H9 (cell line): Measurements from ENCODE around the gene NOP56. TPM values are rescaled to one million over a fixed set of nuclear protein-coding genes. Genes with fewer than 3 reads are reported as not detected.
"Not testable (repeated sequence)": the region's sequence is repeated elsewhere in the genome, so short reads cannot be mapped to it uniquely, and the experiment has no call there.

Experiments used
- DNase-seq: peaks from one replicate; pipeline ENCODE4 v3.0.0-alpha.2; 2017
- H2AFZ ChIP-seq: one replicate; pipeline ENCODE4 v1.6.1; 2013; ENCODE audit warnings: mild to moderate bottlenecking, low read length, control low read depth, moderate library complexity
- H2AK5ac ChIP-seq: 2 replicates; pipeline ENCODE4 v1.6.1; 2013; ENCODE audit warnings: low read length, control low read depth, mixed read lengths; ENCODE audit not compliant: insufficient read length
- H2BK120ac ChIP-seq: one replicate; pipeline ENCODE4 v1.6.1; 2013; ENCODE audit warnings: low read depth, mild to moderate bottlenecking, low read length, control low read depth, inconsistent platforms; ENCODE audit not compliant: poor library complexity, severe bottlenecking
- H2BK12ac ChIP-seq: 2 replicates; pipeline ENCODE4 v1.6.1; 2013; ENCODE audit warnings: low read length, control low read depth, mixed read lengths, low read depth; ENCODE audit not compliant: insufficient read length
- H2BK15ac ChIP-seq: 2 replicates; pipeline ENCODE4 v1.6.1; 2013; ENCODE audit warnings: low read depth, low read length, control low read depth
- H2BK20ac ChIP-seq: one replicate; pipeline ENCODE4 v1.6.1; 2013; ENCODE audit warnings: low read depth, mild to moderate bottlenecking, low read length, control low read depth, inconsistent platforms; ENCODE audit not compliant: poor library complexity, severe bottlenecking
- H2BK5ac ChIP-seq: 2 replicates; pipeline ENCODE4 v1.6.1; 2013; ENCODE audit warnings: low read length, control low read depth, mixed read lengths; ENCODE audit not compliant: insufficient read length
- H3K14ac ChIP-seq: 2 replicates; pipeline ENCODE4 v1.6.1; 2013; ENCODE audit warnings: low read length, control low read depth; ENCODE audit not compliant: insufficient read depth
- H3K18ac ChIP-seq: 2 replicates; pipeline ENCODE4 v1.6.1; 2013; ENCODE audit warnings: low read depth, mild to moderate bottlenecking, mixed read lengths, low read length, control low read depth; ENCODE audit not compliant: insufficient read length
- H3K23ac ChIP-seq: 2 replicates; pipeline ENCODE4 v1.6.1; 2013; ENCODE audit warnings: low read length, control low read depth, mixed read lengths, low read depth; ENCODE audit not compliant: insufficient read length
- H3K23me2 ChIP-seq: 2 replicates; pipeline ENCODE4 v1.6.1; 2013; ENCODE audit warnings: low read depth, mild to moderate bottlenecking, mixed read lengths, low read length, control low read depth; ENCODE audit not compliant: insufficient read length, poor library complexity, severe bottlenecking
- H3K27ac ChIP-seq: 2 replicates; pipeline ENCODE4 v1.5.1; 2013; ENCODE audit warnings: low read length, control low read depth, mixed read lengths, low read depth; ENCODE audit not compliant: insufficient read length
- H3K27me3 ChIP-seq: 2 replicates; pipeline ENCODE4 v1.6.1; 2013; ENCODE audit warnings: low read length, control low read depth, inconsistent platforms; ENCODE audit not compliant: insufficient read depth
- H3K4ac ChIP-seq: 2 replicates; pipeline ENCODE4 v1.6.1; 2013; ENCODE audit warnings: low read depth, mild to moderate bottlenecking, control low read depth, inconsistent platforms, low read length, moderate library complexity
- H3K4me1 ChIP-seq: 2 replicates; pipeline ENCODE4 v1.6.1; 2013; ENCODE audit warnings: low read length, control low read depth, inconsistent platforms; ENCODE audit not compliant: insufficient read depth
- H3K4me2 ChIP-seq: 2 replicates; pipeline ENCODE4 v1.6.1; 2013; ENCODE audit warnings: low read length, control low read depth, mixed read lengths; ENCODE audit not compliant: insufficient read length, insufficient read depth
- H3K56ac ChIP-seq: 2 replicates; pipeline ENCODE4 v1.6.1; 2013; ENCODE audit warnings: low read depth, mild to moderate bottlenecking, mixed read lengths, low read length, control low read depth; ENCODE audit not compliant: insufficient read length
- H3K79me1 ChIP-seq: 2 replicates; pipeline ENCODE4 v1.6.1; 2013; ENCODE audit warnings: low read depth, mild to moderate bottlenecking, moderate library complexity, low read length, control low read depth, inconsistent platforms; ENCODE audit not compliant: insufficient read depth, poor library complexity, severe bottlenecking
- H3K79me2 ChIP-seq: 2 replicates; pipeline ENCODE4 v1.6.1; 2013; ENCODE audit warnings: low read length, control low read depth, inconsistent platforms; ENCODE audit not compliant: insufficient read depth
- H3K9ac ChIP-seq: 2 replicates; pipeline ENCODE4 v1.6.1; 2013; ENCODE audit warnings: low read length, control low read depth, mixed read lengths; ENCODE audit not compliant: insufficient read length; ENCODE audit errors: extremely low read depth
- H3K9me3 ChIP-seq: one replicate; pipeline ENCODE4 v1.6.1; 2013; ENCODE audit warnings: low read depth, low read length, inconsistent platforms; ENCODE audit not compliant: control insufficient read depth
- H3T11ph ChIP-seq: one replicate; pipeline ENCODE4 v1.6.1; 2013; ENCODE audit warnings: mild to moderate bottlenecking, low read length, control low read depth, inconsistent platforms
- H4K20me1 ChIP-seq: one replicate; pipeline ENCODE4 v1.6.1; 2013; ENCODE audit not compliant: control insufficient read depth, insufficient read length, insufficient read depth
- H4K5ac ChIP-seq: 2 replicates; pipeline ENCODE4 v1.6.1; 2013; ENCODE audit warnings: low read depth, mild to moderate bottlenecking, mixed read lengths, low read length, control low read depth; ENCODE audit not compliant: insufficient read length
- H4K8ac ChIP-seq: replicated peaks from 2 replicates; pipeline ENCODE4 v1.6.1; 2013; ENCODE audit warnings: low read length, control low read depth, mixed read lengths, low read depth; ENCODE audit not compliant: insufficient read length
- H4K91ac ChIP-seq: 2 replicates; pipeline ENCODE4 v1.6.1; 2013; ENCODE audit warnings: low read depth, mild to moderate bottlenecking, moderate library complexity, mixed read lengths, low read length, control low read depth; ENCODE audit not compliant: insufficient read length
- H3K27ac Mint-ChIP-seq, 3 experiments: 2 replicates in 2 of 3; 3 replicates in 1 of 3; pipeline ENCODE4 v1.8.0; 2020 to 2021; ENCODE audit warnings: mixed read lengths in 3 of 3, mild to moderate bottlenecking in 1 of 3, moderate library complexity in 1 of 3
- H3K27me3 Mint-ChIP-seq: 2 replicates; pipeline ENCODE4 v1.8.0; 2021; ENCODE audit warnings: low read depth, mild to moderate bottlenecking, moderate library complexity, mixed read lengths
- H3K36me3 Mint-ChIP-seq, 3 experiments: 2 replicates in 2 of 3; 3 replicates in 1 of 3; pipeline ENCODE4 v1.8.0; 2020 to 2021; ENCODE audit warnings: low read depth in 3 of 3, mixed read lengths in 3 of 3; ENCODE audit not compliant: insufficient read depth in 1 of 3
- H3K4me1 Mint-ChIP-seq, 2 experiments: 2 replicates each; pipeline ENCODE4 v1.8.0; 2020; ENCODE audit warnings: mixed read lengths in 2 of 2
- H3K4me3 Mint-ChIP-seq, 2 experiments: 2 replicates in 1 of 2; 3 replicates in 1 of 2; pipeline ENCODE4 v1.8.0; 2020 to 2021; ENCODE audit warnings: mild to moderate bottlenecking in 2 of 2, mixed read lengths in 2 of 2, moderate library complexity in 1 of 2
- H3K9me3 Mint-ChIP-seq, 2 experiments: 2 replicates in 1 of 2; 3 replicates in 1 of 2; pipeline ENCODE4 v1.8.0; 2020; ENCODE audit warnings: mild to moderate bottlenecking in 2 of 2, mixed read lengths in 2 of 2, moderate library complexity in 1 of 2
- CTCF ChIP-seq: fragments of 200-600 bp; sonication (generic); conservative IDR thresholded peaks from 3 replicates; pipeline ENCODE4 v1.8.0; 2021; ENCODE audit warnings: antibody characterized with exemption, mild to moderate bottlenecking
- WGBS: extraction: QIAGEN DNeasy Blood & Tissue Kit; methylation state at CpG from one replicate; pipeline ENCODE4 v1.1.7; 2013; ENCODE audit warnings: missing lambda C conversion rate, low lambda C conversion rate, mixed read lengths; ENCODE audit not compliant: insufficient read length; ENCODE audit errors: extremely low coverage; 5-methylcytosine and 5-hydroxymethylcytosine counted together
- total RNA-seq: library from RNA; stranded (reverse); gene quantifications from 2 replicates; pipeline ENCODE4 v1.2.1, GENCODE V29; 2021

Gene NOP56
- total RNA-seq, 1 experiment from 2014 or later, result 774 TPM

GRCh38 chr20:2680046-2680445, 27.6 kb downstream of the NOP56 start:
- Histone ChIP-seq H4K8ac (no peak overlapping the region), H3K23me2 (no peaks in the 10 kb centered on the region), H3K9ac (no peak overlapping the region), H3K14ac (no peak overlapping the region), H3K4ac (no peak overlapping the region), H2BK12ac (no peak overlapping the region), H2AFZ (no peak overlapping the region), H3K23ac (no peak overlapping the region), H4K20me1 (no peaks in the 10 kb centered on the region), H3K4me1 (no peaks in the 10 kb centered on the region), H3T11ph (no peak overlapping the region), H3K27ac (no peak overlapping the region), H4K91ac (no peak overlapping the region), H2BK20ac (no peak overlapping the region), H3K79me2 (no peaks in the 10 kb centered on the region), H3K27me3 (no peaks in the 10 kb centered on the region), H2AK5ac (no peak overlapping the region), H2BK5ac (no peak overlapping the region), H3K18ac (no peak overlapping the region), H3K56ac (no peak overlapping the region), H3K79me1 (no peaks in the 10 kb centered on the region), H2BK120ac (no peak overlapping the region), H2BK15ac (no peak overlapping the region), H3K9me3 (no peaks in the 10 kb centered on the region), H4K5ac (no peak overlapping the region), H3K4me2 (no peak overlapping the region)
- TF ChIP-seq CTCF, result no peak
- no peak for DNase-seq
- WGBS, result no CpG with 5 or more reads among the region's 4 CpGs
- peaks cover 69% of the 10 kb centered on the region for H3K27me3 Mint-ChIP-seq
- no peaks in the 10 kb centered on the region for H3K36me3 Mint-ChIP-seq
- H3K27ac Mint-ChIP-seq, result no peak overlapping the region
- H3K4me1 Mint-ChIP-seq, result no peaks in the 10 kb centered on the region
- no peaks in the 10 kb centered on the region for H3K9me3 Mint-ChIP-seq
- H3K4me3 Mint-ChIP-seq, result no peak overlapping the region

- H3K27ac Mint-ChIP-seq, H3K27ac ChIP-seq, H3K18ac ChIP-seq, H3K4me2 ChIP-seq, H3K36me3 Mint-ChIP-seq, DNase-seq, H3K23me2 ChIP-seq, H4K5ac ChIP-seq, H3K9ac ChIP-seq, H3K79me2 ChIP-seq, H2AFZ ChIP-seq, H3K56ac ChIP-seq, H3K27me3 ChIP-seq, H3K4me3 Mint-ChIP-seq, H2BK5ac ChIP-seq, H4K91ac ChIP-seq, H2BK12ac ChIP-seq, H2BK20ac ChIP-seq, H3K4me1 ChIP-seq, H2AK5ac ChIP-seq, H4K20me1 ChIP-seq, H3K4me1 Mint-ChIP-seq, H3K79me1 ChIP-seq, H3K9me3 ChIP-seq, H3K9me3 Mint-ChIP-seq, H3K4ac ChIP-seq, H2BK120ac ChIP-seq, H2BK15ac ChIP-seq, H3K14ac ChIP-seq, H3K23ac ChIP-seq, H3T11ph ChIP-seq, H4K8ac ChIP-seq: not testable (repeated sequence)
- H3K27me3 Mint-ChIP-seq, result peaks cover 81% of the 10 kb centered on the region
- 100% methylated on average over 2 of the region's 3 CpGs for WGBS
Observed at GRCh38 chr20:2682040-2682439, 29.6 kb downstream of the NOP56 start.
